HL-60 (cell line): ENCODE results near the gene CLNK.

ENCODE experiments used
- DNase-seq, 2 experiments: peaks; one replicate each; pipeline ENCODE4 v3.0.0-alpha.2; 2010 to 2020; ENCODE audit warnings: low read depth in 1 of 2, low spot score in 1 of 2
- H3K27ac ChIP-seq: fragments of 250-450 bp; sonication (Bioruptor Pico); replicated peaks from 2 replicates; pipeline ENCODE4 v1.5.1; 2020; ENCODE audit warnings: mild to moderate bottlenecking, moderate library complexity
- H3K27me3 ChIP-seq: fragments of 250-450 bp; sonication (Bioruptor Pico); 2 replicates; pipeline ENCODE4 v1.5.1; 2021; ENCODE audit warnings: mild to moderate bottlenecking, moderate library complexity; ENCODE audit not compliant: insufficient read depth, poor library complexity, severe bottlenecking
- H3K4me3 ChIP-seq: replicated peaks from 2 replicates; pipeline ENCODE4 v1.5.1; 2011; ENCODE audit warnings: mild to moderate bottlenecking, control low read depth, low read length; ENCODE audit not compliant: insufficient read depth
- CTCF ChIP-seq: IDR thresholded peaks from one replicate; pipeline ENCODE4 v1.5.1; 2011; ENCODE audit warnings: low read length, control low read depth, inconsistent platforms; ENCODE audit not compliant: insufficient read depth
- GABPA ChIP-seq: IDR thresholded peaks from 2 replicates; pipeline ENCODE4 v1.6.1; 2012; ENCODE audit warnings: low read depth
- POLR2AphosphoS5 ChIP-seq: IDR thresholded peaks from 2 replicates; pipeline ENCODE4 v1.6.1; 2012; ENCODE audit warnings: low read depth
- REST ChIP-seq: IDR thresholded peaks from 2 replicates; pipeline ENCODE4 v1.6.1; 2012; ENCODE audit warnings: low read depth; ENCODE audit not compliant: insufficient replicate concordance
- SPI1 ChIP-seq: IDR thresholded peaks from 2 replicates; pipeline ENCODE4 v1.6.1; 2012; ENCODE audit warnings: low read depth, mild to moderate bottlenecking, borderline replicate concordance

Gene CLNK

DNA sequence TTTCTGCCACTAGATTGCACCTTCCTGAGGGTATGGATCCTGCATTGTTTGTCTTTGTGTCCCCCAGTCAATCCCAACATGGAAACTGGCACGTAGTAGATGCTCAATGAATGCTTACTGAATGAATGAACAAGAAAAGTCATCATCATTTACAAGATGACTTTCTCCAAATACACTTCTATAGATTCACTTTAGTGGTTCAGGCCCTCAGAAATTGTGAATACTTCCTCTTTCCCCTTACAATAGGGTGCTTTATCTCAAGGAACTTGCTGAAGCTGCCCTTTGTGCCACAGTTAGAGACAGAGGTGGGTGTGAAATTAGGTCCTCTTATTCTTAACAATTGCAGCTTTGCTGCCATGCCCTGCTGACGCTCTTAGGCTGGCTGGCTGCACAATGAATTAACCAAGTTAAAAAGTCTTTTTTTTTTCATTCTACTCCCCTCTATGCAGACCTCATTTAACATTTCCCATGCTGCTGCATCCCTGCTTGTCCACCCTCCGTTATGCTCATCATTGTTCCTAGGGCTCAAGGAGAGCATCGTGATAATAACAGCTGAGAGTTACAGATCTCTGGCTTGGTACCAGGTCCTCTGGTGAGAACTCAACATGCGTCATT, 119.3 kb downstream of the CLNK start:
- no peak for TF ChIP-seq REST
- TF ChIP-seq GABPA, result no peak
- TF ChIP-seq CTCF, result no peak
- TF ChIP-seq SPI1, result no peak
- TF ChIP-seq POLR2AphosphoS5, result no peak
- Histone ChIP-seq H3K4me3 (no peak overlapping the region), H3K27ac (no peak overlapping the region), H3K27me3 (no peaks in the 10 kb centered on the region)
- DNase-seq, result no peak

DNA sequence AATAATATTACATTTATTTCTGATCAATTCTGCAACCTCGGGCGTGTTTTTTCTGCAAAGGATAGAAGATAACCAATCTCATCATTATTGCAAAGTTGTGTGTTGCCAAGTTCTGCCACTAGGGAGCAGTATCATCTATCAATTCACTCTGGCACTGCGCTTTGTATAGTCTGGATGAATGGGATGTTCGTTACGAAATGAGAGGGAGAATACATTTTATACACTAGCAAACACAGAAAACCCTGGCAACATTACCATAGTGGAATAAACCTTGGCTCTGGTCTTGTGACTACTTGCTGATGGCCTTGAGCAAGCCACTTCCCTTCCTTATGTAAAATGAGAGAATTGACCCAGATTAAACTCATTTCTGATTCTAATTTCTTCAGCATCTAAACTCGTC, 129.9 kb downstream of the CLNK start:
- peak; percentile 27 to 28 for DNase-seq
- TF ChIP-seq CTCF (peak; percentile 62), POLR2AphosphoS5 (no peak)
- no peak overlapping the region for H3K4me3 ChIP-seq
- no peak overlapping the region for H3K27ac ChIP-seq
- H3K27me3 ChIP-seq, result no peaks in the 10 kb centered on the region

DNA sequence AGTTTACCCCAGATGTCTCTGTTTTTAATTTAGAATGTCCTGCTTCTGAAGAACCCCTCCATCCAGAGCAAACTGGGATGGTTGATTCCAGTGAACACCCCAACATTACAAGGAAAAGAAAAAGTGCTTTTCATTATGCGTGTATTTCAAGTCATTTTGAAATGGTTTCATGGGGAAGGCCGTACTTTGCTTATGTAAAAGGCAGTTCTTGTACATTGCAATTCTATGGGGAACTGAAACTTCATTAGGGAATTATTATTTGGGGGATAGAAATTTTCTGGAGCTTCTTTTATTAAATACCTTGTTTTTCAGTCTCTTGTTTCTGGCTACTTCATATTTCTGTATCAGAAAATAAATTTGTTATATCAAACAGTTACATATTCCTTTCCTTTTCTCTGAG, 130.4 kb downstream of the CLNK start:
- H3K4me3 ChIP-seq, result no peak overlapping the region
- TF ChIP-seq SPI1 (no peak), REST (no peak), POLR2AphosphoS5 (no peak), GABPA (no peak), CTCF (no peak)
- no peak for DNase-seq
- H3K27me3 ChIP-seq, result no peaks in the 10 kb centered on the region
- H3K27ac ChIP-seq, result no peak overlapping the region

DNA sequence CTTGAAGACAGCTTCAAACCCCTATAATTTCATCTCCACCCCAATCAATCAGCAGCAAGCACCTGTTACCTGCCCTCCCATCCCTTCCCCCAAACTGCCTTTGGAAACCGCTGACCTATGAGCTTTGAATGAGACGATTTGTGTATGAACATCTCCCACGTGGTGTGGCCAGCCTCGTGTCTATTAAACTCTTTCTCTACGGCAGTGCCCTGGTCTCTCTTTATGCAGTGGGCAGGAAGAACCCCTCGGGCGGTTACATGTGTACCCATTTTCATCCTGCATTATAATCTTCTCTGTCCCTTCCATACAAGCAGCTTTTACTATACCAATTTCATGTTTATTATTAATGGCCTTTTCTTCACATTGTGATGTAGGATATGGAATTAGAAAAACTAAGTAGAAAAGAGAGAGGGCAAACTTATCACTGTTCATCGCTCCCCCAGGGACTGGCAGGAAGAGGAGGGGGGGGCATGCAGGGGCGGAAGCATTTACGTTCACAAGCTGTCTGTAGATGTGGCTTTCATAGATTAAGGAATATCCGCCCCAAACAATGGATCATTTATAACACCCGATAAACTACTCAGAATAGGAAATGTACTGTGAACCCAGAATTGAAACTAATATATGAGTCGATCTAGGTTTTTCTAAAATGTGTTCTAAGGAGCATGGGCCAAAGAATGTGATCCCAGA, 131.8 kb downstream of the CLNK start:
- no peak overlapping the region for H3K27ac ChIP-seq
- H3K27me3 ChIP-seq, result no peaks in the 10 kb centered on the region
- DNase-seq, result no peak
- no peak overlapping the region for H3K4me3 ChIP-seq
- TF ChIP-seq CTCF (no peak), REST (no peak), POLR2AphosphoS5 (no peak)
